B cell (primary cell): ENCODE measurements around the gene OMA1. TPM values are rescaled to one million over a fixed set of nuclear protein-coding genes. Genes with fewer than 3 reads are reported as not detected.

Source experiments
- ATAC-seq: fragments of 200-7000 bp; cut with Tn5 transposase; one replicate; pipeline ENCODE4 v1.10.0; 2021; ENCODE audit warnings: low read depth, mild to moderate bottlenecking, moderate number of reproducible peaks, moderate library complexity
- CTCF ChIA-PET: fragments of 350-600 bp; sonication (Branson Sonifier 250); formaldehyde crosslinking; loops from one replicate; lab custom pipeline; 2021; ENCODE audit warnings: antibody characterized with exemption, inconsistent platforms; lab: Charles Lee
- POLR2A ChIA-PET: fragments of 350-600 bp; sonication (Branson Sonifier 250); formaldehyde crosslinking; loops from one replicate; lab custom pipeline; 2021; ENCODE audit warnings: antibody characterized with exemption; lab: Charles Lee
- DNase-seq: peaks from one replicate; pipeline ENCODE4 v3.0.0; 2013
- H2AFZ ChIP-seq: 2 replicates; pipeline ENCODE4 v1.6.1; 2012; ENCODE audit warnings: mild to moderate bottlenecking, low read depth, low read length; ENCODE audit not compliant: insufficient read depth, poor library complexity, severe bottlenecking
- H3K27ac ChIP-seq, 2 donors: 1 replicate in 1 of 2; 2 replicates in 1 of 2; pipeline ENCODE4 v1.5.1; 2012 to 2013; ENCODE audit warnings: low read length in 2 of 2, mild to moderate bottlenecking in 2 of 2, moderate library complexity in 1 of 2
- H3K27me3 ChIP-seq, 4 experiments: fragments of 200-600 bp in 1 of 4; sonication (generic) in 1 of 4; replicated peaks in 1 of 4; 1 replicate in 2 of 4; 2 replicates in 2 of 4; pipeline versions ENCODE4 v1.6.1 to v1.7.0; 2013 to 2016; ENCODE audit warnings: low read length in 3 of 4, mild to moderate bottlenecking in 2 of 4, mixed read lengths in 1 of 4, moderate library complexity in 1 of 4; ENCODE audit not compliant: insufficient read depth in 4 of 4, control insufficient read depth in 3 of 4; ENCODE audit errors: control extremely low read depth in 1 of 4
- H3K36me3 ChIP-seq, 2 experiments: replicated peaks in 1 of 2; 1 replicate in 1 of 2; 2 replicates in 1 of 2; pipeline versions ENCODE4 v1.6.1 to v1.7.1; 2013; ENCODE audit warnings: low read length in 1 of 2; ENCODE audit not compliant: insufficient read depth in 2 of 2, control insufficient read depth in 1 of 2; ENCODE audit errors: control extremely low read depth in 1 of 2, extremely low read depth in 1 of 2
- H3K4me1 ChIP-seq, 2 donors: fragments of 200-600 bp in 1 of 2; sonication (generic) in 1 of 2; 1 replicate in 1 of 2; 2 replicates in 1 of 2; pipeline versions ENCODE4 v1.5.1 to v1.6.1; 2013 to 2017; ENCODE audit warnings: low read length in 2 of 2; ENCODE audit not compliant: control insufficient read depth in 2 of 2, insufficient read depth in 2 of 2
- H3K4me2 ChIP-seq: replicated peaks from 2 replicates; pipeline ENCODE3; 2012; ENCODE audit warnings: mild to moderate bottlenecking, low read depth, low read length; ENCODE audit not compliant: poor library complexity, severe bottlenecking
- H3K4me3 ChIP-seq, 5 experiments: fragments of 200-600 bp in 1 of 5; sonication (generic) in 1 of 5; 1 replicate in 3 of 5; 2 replicates in 2 of 5; pipeline versions ENCODE4 v1.5.1 to v1.7.0; 2011 to 2016; ENCODE audit warnings: low read length in 4 of 5, mild to moderate bottlenecking in 4 of 5, low read depth in 2 of 5, control low read depth in 1 of 5, moderate library complexity in 1 of 5; ENCODE audit not compliant: insufficient read depth in 1 of 5; ENCODE audit errors: control extremely low read depth in 1 of 5, extremely low read depth in 1 of 5
- H3K79me2 ChIP-seq: fragments of 200-600 bp; sonication (generic); one replicate; pipeline ENCODE4 v1.6.0; 2016; ENCODE audit warnings: low read length; ENCODE audit not compliant: control insufficient read depth, insufficient read depth
- H3K9ac ChIP-seq: fragments of 200-600 bp; sonication (generic); 2 replicates; pipeline ENCODE4 v1.6.1; 2017; ENCODE audit warnings: mild to moderate bottlenecking, low read length, moderate library complexity
- H3K9me3 ChIP-seq, 3 donors: one replicate each; pipeline versions ENCODE4 v1.6.1 to v1.7.1; 2013; ENCODE audit warnings: low read length in 2 of 3; ENCODE audit not compliant: control insufficient read depth in 2 of 3, insufficient read depth in 1 of 3; ENCODE audit errors: control extremely low read depth in 1 of 3
- H4K20me1 ChIP-seq: 2 replicates; pipeline ENCODE4 v1.6.0; 2012; ENCODE audit warnings: mild to moderate bottlenecking, low read length; ENCODE audit not compliant: insufficient read depth, control insufficient read depth, poor library complexity, severe bottlenecking
- H3K27ac Mint-ChIP-seq: one replicate; pipeline ENCODE4 v1.8.0; 2021; ENCODE audit warnings: mixed read lengths
- H3K27me3 Mint-ChIP-seq: one replicate; pipeline ENCODE4 v1.8.0; 2021; ENCODE audit warnings: mixed read lengths
- H3K4me1 Mint-ChIP-seq: one replicate; pipeline ENCODE4 v1.8.0; 2021; ENCODE audit warnings: mixed read lengths
- H3K4me3 Mint-ChIP-seq: one replicate; pipeline ENCODE4 v1.8.0; 2021; ENCODE audit warnings: mixed read lengths
- H3K9me3 Mint-ChIP-seq: one replicate; pipeline ENCODE4 v1.8.0; 2022; ENCODE audit warnings: mixed read lengths; ENCODE audit not compliant: insufficient read depth
- EZH2 ChIP-seq: IDR thresholded peaks from 2 replicates; pipeline ENCODE4 v1.6.1; 2012; ENCODE audit warnings: borderline replicate concordance, low read depth, mild to moderate bottlenecking, moderate library complexity, low read length; ENCODE audit not compliant: insufficient read depth, poor library complexity, severe bottlenecking
- WGBS: methylation state at CpG from one replicate; pipeline ENCODE4 v1.1.5; 2013; ENCODE audit warnings: missing lambda C conversion rate; ENCODE audit not compliant: insufficient coverage; 5-methylcytosine and 5-hydroxymethylcytosine counted together
- intact Hi-C: fragments of 100-400 bp; cut with micrococcal nuclease; formaldehyde crosslinking; loops from one replicate; pipeline ENCODE4 v1.10.0; 2022
- polyA plus RNA-seq: library from polyadenylated mRNA; depleted of rRNA; stranded (reverse); fragments of >200 nt; gene quantifications from 2 replicates; pipeline ENCODE4 v1.2.3, GENCODE V29; 2012
- total RNA-seq, 2 donors: library from RNA; stranded (reverse); fragments of 120-200 nt in 1 of 2; gene quantifications; 1 replicate in 1 of 2; 2 replicates in 1 of 2; pipeline versions ENCODE4 v1.2.3 to v1.2.4, GENCODE V29; 2013 to 2022
- TF ChIP-seq, protein P1 (sequence below): fragments of 200-600 bp; IDR thresholded peaks from one replicate; pipeline ENCODE4 v1.8.0; 2022; ENCODE audit warnings: antibody characterized with exemption, mild to moderate bottlenecking

The OMA1 gene
- total and polyA plus RNA-seq, 2 donors (not counting 1 experiment from before 2014, with no cell fraction given), result 22.8 to 67.5 TPM

GRCh38 chr1:58505286-58505685 lies 41.2 kb downstream of the OMA1 start:
- no peak for ATAC-seq
- WGBS, result 100% methylated on average over 3 of the region's 4 CpGs
- ChIA-PET CTCF (interaction anchor here (1.9 to 4.1 kb wide), 2 partner anchors 11 to 41 kb away, joined by 4 to 18 read pairs; partner anchors contain the start of gene OMA1), POLR2A (no interaction called here)
- H4K20me1 ChIP-seq, result no peaks in the 10 kb centered on the region
- no peaks in the 10 kb centered on the region for H3K4me1 ChIP-seq
- no peak overlapping the region for H3K4me3 Mint-ChIP-seq
- no peak overlapping the region for H3K27ac Mint-ChIP-seq
- H3K79me2 ChIP-seq, result no peaks in the 10 kb centered on the region
- no peaks in the 10 kb centered on the region for H3K9me3 Mint-ChIP-seq
- no peaks in the 10 kb centered on the region for H3K9me3 ChIP-seq
- no peak overlapping the region for H3K9ac ChIP-seq
- H3K4me2 ChIP-seq, result no peak overlapping the region
- no peaks in the 10 kb centered on the region for H3K27me3 ChIP-seq
- TF ChIP-seq, protein P1, sequence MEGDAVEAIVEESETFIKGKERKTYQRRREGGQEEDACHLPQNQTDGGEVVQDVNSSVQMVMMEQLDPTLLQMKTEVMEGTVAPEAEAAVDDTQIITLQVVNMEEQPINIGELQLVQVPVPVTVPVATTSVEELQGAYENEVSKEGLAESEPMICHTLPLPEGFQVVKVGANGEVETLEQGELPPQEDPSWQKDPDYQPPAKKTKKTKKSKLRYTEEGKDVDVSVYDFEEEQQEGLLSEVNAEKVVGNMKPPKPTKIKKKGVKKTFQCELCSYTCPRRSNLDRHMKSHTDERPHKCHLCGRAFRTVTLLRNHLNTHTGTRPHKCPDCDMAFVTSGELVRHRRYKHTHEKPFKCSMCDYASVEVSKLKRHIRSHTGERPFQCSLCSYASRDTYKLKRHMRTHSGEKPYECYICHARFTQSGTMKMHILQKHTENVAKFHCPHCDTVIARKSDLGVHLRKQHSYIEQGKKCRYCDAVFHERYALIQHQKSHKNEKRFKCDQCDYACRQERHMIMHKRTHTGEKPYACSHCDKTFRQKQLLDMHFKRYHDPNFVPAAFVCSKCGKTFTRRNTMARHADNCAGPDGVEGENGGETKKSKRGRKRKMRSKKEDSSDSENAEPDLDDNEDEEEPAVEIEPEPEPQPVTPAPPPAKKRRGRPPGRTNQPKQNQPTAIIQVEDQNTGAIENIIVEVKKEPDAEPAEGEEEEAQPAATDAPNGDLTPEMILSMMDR, result no peak
- no peak for TF ChIP-seq EZH2
- no peaks in the 10 kb centered on the region for H3K4me1 Mint-ChIP-seq
- intact Hi-C loops, result no loop called here
- no peak overlapping the region for H2AFZ ChIP-seq
- DNase-seq, result no peak
- peaks cover 7 to 42% of the 10 kb centered on the region in 2 experiments for H3K36me3 ChIP-seq
- H3K27me3 Mint-ChIP-seq, result no peaks in the 10 kb centered on the region
- no peak overlapping the region for H3K27ac ChIP-seq
- no peak overlapping the region for H3K4me3 ChIP-seq

GRCh38 chr1:58502519-58502918 lies 44.0 kb downstream of the OMA1 start:
- H3K27me3 Mint-ChIP-seq, result no peaks in the 10 kb centered on the region
- POLR2A ChIA-PET, result no interaction called here
- Histone ChIP-seq H3K27ac (no peak overlapping the region), H3K27me3 (no peaks in the 10 kb centered on the region), H4K20me1 (no peaks in the 10 kb centered on the region), H3K36me3 (peaks cover 5 to 29% of the 10 kb centered on the region in 2 experiments), H3K4me2 (no peak overlapping the region), H3K9me3 (no peaks in the 10 kb centered on the region), H3K9ac (no peak overlapping the region), H3K79me2 (no peaks in the 10 kb centered on the region), H3K4me3 (no peak overlapping the region), H2AFZ (no peak overlapping the region), H3K4me1 (peaks cover 4 to 10% of the 10 kb centered on the region in 2 donors)
- DNase-seq, result no peak
- H3K4me3 Mint-ChIP-seq, result no peak overlapping the region
- H3K4me1 Mint-ChIP-seq, result peaks cover 16% of the 10 kb centered on the region
- H3K9me3 Mint-ChIP-seq, result no peaks in the 10 kb centered on the region
- TF ChIP-seq, protein P1, result no peak
- TF ChIP-seq EZH2, result no peak
- no peak for ATAC-seq
- no peak overlapping the region for H3K27ac Mint-ChIP-seq
- intact Hi-C loops, result no loop called here
- CTCF ChIA-PET, result interaction anchor here (2.1 kb wide), 1 partner anchor 13 kb away, joined by 8 read pairs; no protein-coding TSS in a partner anchor
